GM23338 (cell line): ENCODE data around the gene IKZF1.

ENCODE experiments used
- CREB1 ChIP-seq: fragments of 250-450 bp; sonication (Bioruptor Pico); IDR thresholded peaks from 2 replicates; pipeline ENCODE4 v1.5.0; 2020; ENCODE audit warnings: low read depth, mild to moderate bottlenecking, moderate library complexity
- CTCF ChIP-seq, 2 experiments: fragments of 200-600 bp in 1 of 2; sonication (generic) in 1 of 2; conservative IDR thresholded peaks; 2 replicates each; pipeline versions ENCODE4 v1.5.1 to v1.6.1; 2016 to 2017; ENCODE audit warnings: antibody characterized with exemption in 2 of 2, low read depth in 2 of 2, mild to moderate bottlenecking in 2 of 2, moderate library complexity in 1 of 2
- ETS1 ChIP-seq: IDR thresholded peaks from 2 replicates; pipeline ENCODE4 v1.6.1; 2016; ENCODE audit warnings: antibody characterized with exemption
- EZH2 ChIP-seq: fragments of 200-600 bp; sonication (generic); IDR thresholded peaks from one replicate; pipeline ENCODE4 v1.8.0; 2017; ENCODE audit warnings: antibody characterized with exemption, mild to moderate bottlenecking, low read depth; ENCODE audit not compliant: unreplicated experiment
- EZH2phosphoT487 ChIP-seq: fragments of 200-600 bp; sonication (generic); IDR thresholded peaks from one replicate; pipeline ENCODE4 v1.8.1; 2018; ENCODE audit warnings: antibody characterized with exemption; ENCODE audit not compliant: unreplicated experiment
- JUNB ChIP-seq: IDR thresholded peaks from one replicate; pipeline ENCODE4 v1.6.1; 2016; ENCODE audit warnings: antibody characterized with exemption; ENCODE audit not compliant: unreplicated experiment
- NANOG ChIP-seq: IDR thresholded peaks from 2 replicates; pipeline ENCODE4 v1.6.1; 2016; ENCODE audit warnings: antibody characterized with exemption, borderline replicate concordance
- POLR2AphosphoS5 ChIP-seq: IDR thresholded peaks from 2 replicates; pipeline ENCODE4 v1.6.1; 2016; ENCODE audit warnings: antibody characterized with exemption, low read depth
- REST ChIP-seq: IDR thresholded peaks from one replicate; pipeline ENCODE4 v1.6.1; 2018; ENCODE audit warnings: antibody characterized with exemption; ENCODE audit not compliant: unreplicated experiment
- ZNF114 ChIP-seq: fragments of 250-450 bp; sonication (Bioruptor Pico); IDR thresholded peaks from 2 replicates; pipeline ENCODE4 v1.5.0; 2020; ENCODE audit warnings: mild to moderate bottlenecking, moderate library complexity
- ZNF331 ChIP-seq: fragments of 250-450 bp; sonication (Bioruptor Pico); IDR thresholded peaks from 2 replicates; pipeline ENCODE4 v1.5.0; 2020; ENCODE audit warnings: low read depth, mild to moderate bottlenecking, moderate library complexity
- ZNF462 ChIP-seq: fragments of 250-450 bp; sonication (Bioruptor Pico); IDR thresholded peaks from 2 replicates; pipeline ENCODE4 v1.5.0; 2020; ENCODE audit warnings: mild to moderate bottlenecking, moderate library complexity

GRCh38 chr7:50303335-50304128 is 984 bp upstream of the IKZF1 start:
- TF ChIP-seq CTCF (conservative IDR thresholded peaks at IDR 0.05; ENCODE audit: low read depth in 2 of 2): no peak
- no peak for TF ChIP-seq REST
- no peak for TF ChIP-seq POLR2AphosphoS5
- TF ChIP-seq NANOG: no peak
- no peak for TF ChIP-seq JUNB
- TF ChIP-seq EZH2phosphoT487: no peak
- TF ChIP-seq EZH2: peak; percentile 36
- no peak for TF ChIP-seq ZNF331 (CRISPR knock-in tag)
- no peak for TF ChIP-seq ZNF114 (CRISPR knock-in tag)
- no peak for TF ChIP-seq CREB1 (CRISPR knock-in tag)
- TF ChIP-seq ZNF462: no peak
- no peak for TF ChIP-seq ETS1
